Keratinocyte (primary cell): Measurements from ENCODE around the gene FBLN5.

ENCODE experiments used
- EZH2 ChIP-seq: IDR thresholded peaks from one replicate; pipeline ENCODE4 v1.6.1; 2012; ENCODE audit warnings: inconsistent platforms, mild to moderate bottlenecking, low read length, moderate library complexity
- TF ChIP-seq, protein P1 (sequence below), 3 experiments: IDR thresholded peaks in 1 of 3; conservative IDR thresholded peaks in 1 of 3; optimal IDR thresholded peaks in 1 of 3; 2 replicates in 2 of 3; 3 replicates in 1 of 3; pipeline versions ENCODE3 to v1.5.1; 2011; ENCODE audit warnings: low read length in 3 of 3, mild to moderate bottlenecking in 3 of 3, moderate library complexity in 2 of 3, control low read depth in 1 of 3, inconsistent platforms in 1 of 3; ENCODE audit not compliant: insufficient read depth in 2 of 3; ENCODE audit errors: extremely low read depth in 1 of 3

DNA sequence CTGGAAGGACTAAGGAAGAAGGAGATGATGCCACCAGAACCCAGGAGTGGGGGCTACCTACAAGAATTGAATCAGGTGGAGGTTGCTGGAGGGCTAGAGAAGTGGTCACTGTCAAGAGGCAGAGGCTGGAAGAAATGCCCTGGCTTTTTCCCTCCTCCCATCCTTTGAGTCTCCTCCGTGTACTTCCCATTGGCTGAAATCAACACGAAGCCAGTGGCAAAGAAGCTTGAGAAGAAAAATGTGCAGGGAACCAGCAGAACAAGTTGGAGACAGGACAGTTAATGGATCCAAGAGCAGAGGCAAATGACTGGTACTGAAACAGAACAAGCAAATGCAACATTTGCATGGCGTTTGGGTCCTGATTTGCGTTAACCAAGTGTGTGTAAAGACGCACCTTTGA is 9.1 kb upstream of the FBLN5 start:
- TF ChIP-seq, protein P1, sequence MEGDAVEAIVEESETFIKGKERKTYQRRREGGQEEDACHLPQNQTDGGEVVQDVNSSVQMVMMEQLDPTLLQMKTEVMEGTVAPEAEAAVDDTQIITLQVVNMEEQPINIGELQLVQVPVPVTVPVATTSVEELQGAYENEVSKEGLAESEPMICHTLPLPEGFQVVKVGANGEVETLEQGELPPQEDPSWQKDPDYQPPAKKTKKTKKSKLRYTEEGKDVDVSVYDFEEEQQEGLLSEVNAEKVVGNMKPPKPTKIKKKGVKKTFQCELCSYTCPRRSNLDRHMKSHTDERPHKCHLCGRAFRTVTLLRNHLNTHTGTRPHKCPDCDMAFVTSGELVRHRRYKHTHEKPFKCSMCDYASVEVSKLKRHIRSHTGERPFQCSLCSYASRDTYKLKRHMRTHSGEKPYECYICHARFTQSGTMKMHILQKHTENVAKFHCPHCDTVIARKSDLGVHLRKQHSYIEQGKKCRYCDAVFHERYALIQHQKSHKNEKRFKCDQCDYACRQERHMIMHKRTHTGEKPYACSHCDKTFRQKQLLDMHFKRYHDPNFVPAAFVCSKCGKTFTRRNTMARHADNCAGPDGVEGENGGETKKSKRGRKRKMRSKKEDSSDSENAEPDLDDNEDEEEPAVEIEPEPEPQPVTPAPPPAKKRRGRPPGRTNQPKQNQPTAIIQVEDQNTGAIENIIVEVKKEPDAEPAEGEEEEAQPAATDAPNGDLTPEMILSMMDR (optimal IDR thresholded peaks at IDR 0.05 in 1 of 3, IDR thresholded peaks at IDR 0.05 in 1 of 3, conservative IDR thresholded peaks at IDR 0.05 in 1 of 3; ENCODE audit: extremely low read depth in 1 of 3, insufficient read depth in 2 of 3, low read length in 3 of 3): no peak
- no peak for TF ChIP-seq EZH2
